NB4 (cell line): ENCODE results near the gene LUZP2.

ENCODE experiments used
- CTCF ChIP-seq: IDR thresholded peaks from one replicate; pipeline ENCODE4 v1.5.1; 2012; ENCODE audit warnings: low read depth, low read length
- MAX ChIP-seq: IDR thresholded peaks from 2 replicates; pipeline ENCODE4 v1.6.1; 2011; ENCODE audit warnings: low read depth, low read length
- MYC ChIP-seq: IDR thresholded peaks from 2 replicates; pipeline ENCODE4 v1.6.1; 2011; ENCODE audit warnings: low read depth, low read length
- POLR2A ChIP-seq: IDR thresholded peaks from 2 replicates; pipeline ENCODE4 v1.6.1; 2011; ENCODE audit warnings: mild to moderate bottlenecking; ENCODE audit not compliant: insufficient read length; ENCODE audit errors: extremely low read depth

- TF ChIP-seq POLR2A (no peak), CTCF (no peak), MAX (no peak), MYC (no peak)
Measured at GRCh38 chr11:24716403-24716802, 219.6 kb downstream of the LUZP2 start.
